SK-N-SH (cell line): Measurements from ENCODE around the gene ASIC4. TPM values are rescaled to one million over a fixed set of nuclear protein-coding genes. Genes with fewer than 3 reads are reported as not detected.

ENCODE experiments used
- CTCF ChIA-PET: fragments of 300-600, 350-600 bp; formaldehyde crosslinking; extraction: SDS; loops from one replicate; lab custom pipeline; 2021; lab: Yijun Ruan, JAX
- POLR2A ChIA-PET: fragments of 350-600 bp; sonication (Branson Sonifier 250); formaldehyde crosslinking; extraction: SDS; loops from one replicate; lab custom pipeline; 2020; ENCODE audit warnings: antibody characterized with exemption, inconsistent platforms; lab: Yijun Ruan, JAX
- DNase-seq: peaks from one replicate; pipeline ENCODE4 v3.0.0; 2012
- H2AFZ ChIP-seq: fragments of 200-600 bp; sonication (generic); 2 replicates; pipeline ENCODE4 v1.8.1; 2016; ENCODE audit warnings: antibody characterized with exemption, mild to moderate bottlenecking, low read depth
- H3F3A ChIP-seq: fragments of 200-600 bp; sonication (generic); replicated peaks from 2 replicates; pipeline ENCODE3; 2016; ENCODE audit warnings: antibody characterized with exemption, mild to moderate bottlenecking; ENCODE audit not compliant: insufficient read depth
- H3K27ac ChIP-seq, 2 experiments: fragments of 200-500 bp in 1 of 2; fragments of 200-600 bp in 1 of 2; sonication (Bioruptor generic) in 1 of 2; sonication (generic), shearing (Covaris generic) in 1 of 2; 2 replicates each; pipeline versions ENCODE4 v1.5.1 to v1.6.1; 2014 to 2016; ENCODE audit warnings: low read depth in 2 of 2, inconsistent platforms in 1 of 2, low read length in 1 of 2, mild to moderate bottlenecking in 1 of 2, mixed read lengths in 1 of 2
- H3K27me3 ChIP-seq: fragments of 200-600 bp; sonication (generic), shearing (Covaris generic); 2 replicates; pipeline ENCODE4 v1.6.1; 2016; ENCODE audit warnings: mixed run types; ENCODE audit not compliant: insufficient read depth
- H3K36me3 ChIP-seq, 2 experiments: fragments of 200-500 bp in 1 of 2; fragments of 200-600 bp in 1 of 2; sonication (Bioruptor generic) in 1 of 2; sonication (generic) in 1 of 2; replicated peaks in 1 of 2; 2 replicates each; pipeline versions ENCODE3 to v1.5.1; 2014 to 2016; ENCODE audit warnings: low read length in 1 of 2, mild to moderate bottlenecking in 1 of 2; ENCODE audit not compliant: insufficient read depth in 2 of 2, control insufficient read depth in 1 of 2
- H3K4me1 ChIP-seq, 2 experiments: fragments of 200-500 bp in 1 of 2; fragments of 200-600 bp in 1 of 2; sonication (Bioruptor generic) in 1 of 2; sonication (generic), shearing (Covaris generic) in 1 of 2; 2 replicates each; pipeline versions ENCODE4 v1.5.1 to v1.6.1; 2014 to 2016; ENCODE audit warnings: low read depth in 1 of 2, low read length in 1 of 2, mixed run types in 1 of 2; ENCODE audit not compliant: insufficient read depth in 2 of 2, control insufficient read depth in 1 of 2
- H3K4me2 ChIP-seq: fragments of 200-600 bp; sonication (generic), shearing (Covaris generic); 2 replicates; pipeline ENCODE4 v1.6.1; 2017; ENCODE audit warnings: mixed run types
- H3K4me3 ChIP-seq, 2 experiments: fragments of 200-500 bp in 1 of 2; fragments of 200-600 bp in 1 of 2; sonication (Bioruptor generic) in 1 of 2; sonication (generic), shearing (Covaris generic) in 1 of 2; 2 replicates each; pipeline versions ENCODE4 v1.5.1 to v1.8.1; 2014 to 2016; ENCODE audit warnings: low read depth in 2 of 2, inconsistent platforms in 1 of 2, low read length in 1 of 2, mild to moderate bottlenecking in 1 of 2, mixed read lengths in 1 of 2, moderate library complexity in 1 of 2
- H3K79me2 ChIP-seq: fragments of 200-600 bp; sonication (generic); 2 replicates; pipeline ENCODE4 v1.8.1; 2017; ENCODE audit warnings: mild to moderate bottlenecking; ENCODE audit not compliant: insufficient read depth
- H3K9ac ChIP-seq: fragments of 200-600 bp; sonication (generic); 2 replicates; pipeline ENCODE4 v1.6.1; 2017; ENCODE audit warnings: mixed run types
- H3K9me2 ChIP-seq: fragments of 200-600 bp; sonication (generic); 2 replicates; pipeline ENCODE4 v1.6.1; 2017; ENCODE audit warnings: mixed run types
- H3K9me3 ChIP-seq: fragments of 200-600 bp; sonication (generic); 2 replicates; pipeline ENCODE4 v1.6.1; 2017; ENCODE audit warnings: mixed run types, mild to moderate bottlenecking, moderate library complexity
- H4K20me1 ChIP-seq: fragments of 200-600 bp; sonication (generic); 2 replicates; pipeline ENCODE4 v1.6.1; 2017; ENCODE audit warnings: mild to moderate bottlenecking, mixed run types; ENCODE audit not compliant: insufficient read depth
- CHD2 ChIP-seq: fragments of 150-350 bp; IDR thresholded peaks from 2 replicates; pipeline ENCODE4 v1.6.1; 2018; ENCODE audit warnings: low read length; ENCODE audit not compliant: partially characterized antibody
- CTCF ChIP-seq: fragments of 200-600 bp; sonication (generic); IDR thresholded peaks from 2 replicates; pipeline ENCODE4 v1.6.1; 2017; ENCODE audit warnings: antibody characterized with exemption, mild to moderate bottlenecking, moderate library complexity
- ELF1 ChIP-seq: IDR thresholded peaks from 2 replicates; pipeline ENCODE4 v1.4.0; 2012
- FOXM1 ChIP-seq: IDR thresholded peaks from 2 replicates; pipeline ENCODE4 v1.4.0; 2012; ENCODE audit warnings: low read depth, mild to moderate bottlenecking
- MXI1 ChIP-seq: IDR thresholded peaks from 2 replicates; pipeline ENCODE4 v1.6.1; 2012; ENCODE audit warnings: mild to moderate bottlenecking, low read depth, low read length, improper control_type of control experiment
- PBX3 ChIP-seq: IDR thresholded peaks from 2 replicates; pipeline ENCODE4; 2012
- POLR2AphosphoS5 ChIP-seq: IDR thresholded peaks from 2 replicates; pipeline ENCODE4 v1.6.1; 2012; ENCODE audit warnings: low read depth, low read length
- RFX5 ChIP-seq: IDR thresholded peaks from 2 replicates; pipeline ENCODE4 v1.6.1; 2012; ENCODE audit warnings: mild to moderate bottlenecking, improper control_type of control experiment, low read length
- TAF1 ChIP-seq: IDR thresholded peaks from 2 replicates; pipeline ENCODE4 v1.6.1; 2012; ENCODE audit warnings: low read depth, mild to moderate bottlenecking, low read length, moderate library complexity, borderline replicate concordance
- TEAD4 ChIP-seq: IDR thresholded peaks from 2 replicates; pipeline ENCODE4 v1.4.0; 2012; ENCODE audit warnings: mild to moderate bottlenecking, borderline replicate concordance; ENCODE audit not compliant: insufficient read depth
- YY1 ChIP-seq: IDR thresholded peaks from 2 replicates; pipeline ENCODE4 v1.4.0; 2012; ENCODE audit warnings: low read depth, mild to moderate bottlenecking
- WGBS: methylation state at CpG from one replicate; pipeline ENCODE4 v1.1.6; 2017; ENCODE audit warnings: low lambda C conversion rate; 5-methylcytosine and 5-hydroxymethylcytosine counted together
- polyA plus RNA-seq, 3 experiments: library from polyadenylated mRNA; depleted of rRNA; stranded (reverse); fragments of >200 nt; gene quantifications; 2 replicates each; pipeline ENCODE4 v1.2.3, GENCODE V29; 2012
- TF ChIP-seq, protein P1 (sequence below): IDR thresholded peaks from 2 replicates; pipeline ENCODE4 v1.4.0; 2012; ENCODE audit warnings: low read depth, borderline replicate concordance

The ASIC4 gene
- polyA plus RNA-seq, 1 of the 3 experiments (the other 2 are of a cell fraction): 0.05 TPM

GRCh38 chr2:219554350-219554749, 40.1 kb downstream of the ASIC4 start:
- ChIA-PET CTCF (interaction anchor here (0.9 to 3.9 kb wide), 6 partner anchors 12 to 88 kb away, joined by 3 to 19 read pairs (median 4); no protein-coding TSS in a partner anchor), POLR2A (no interaction called here)
- TF ChIP-seq YY1 (no peak), ELF1 (no peak)
- H3K4me2 ChIP-seq: no peak overlapping the region
- no peaks in the 10 kb centered on the region for H3K79me2 ChIP-seq
- no peaks in the 10 kb centered on the region for H3K9me3 ChIP-seq
- H3F3A ChIP-seq: no peaks in the 10 kb centered on the region
- H3K9ac ChIP-seq: no peak overlapping the region
- H3K4me3 ChIP-seq: no peak overlapping the region
- 84% methylated on average over 5 of the region's 15 CpGs for WGBS
- H3K4me1 ChIP-seq: peaks cover 0 to 22% of the 10 kb centered on the region in 2 experiments; a peak in 1 of 4 replicates
- no peaks in the 10 kb centered on the region for H3K36me3 ChIP-seq
- H2AFZ ChIP-seq: no peak overlapping the region
- no peaks in the 10 kb centered on the region for H3K9me2 ChIP-seq
- H3K27ac ChIP-seq: no peak overlapping the region
- H4K20me1 ChIP-seq: no peaks in the 10 kb centered on the region
- H3K27me3 ChIP-seq: no peaks in the 10 kb centered on the region
- DNase-seq: no peak

- ChIA-PET POLR2A (interaction anchor here (0.7 kb wide), 1 partner anchor 203 kb away, joined by 4 read pairs; no protein-coding TSS in a partner anchor), CTCF (interaction anchor here (0.8 to 7.5 kb wide), 7 partner anchors 12 to 87 kb away, joined by 3 to 107 read pairs (median 4); partner anchors contain the start of genes CHPF, OBSL1 and TMEM198)
- Histone ChIP-seq H3K4me2 (no peak overlapping the region), H3K9me2 (no peaks in the 10 kb centered on the region), H2AFZ (no peak overlapping the region), H3K4me1 (peaks cover 0 to 16% of the 10 kb centered on the region in 2 experiments; a peak in 1 of 4 replicates), H3K27ac (no peak overlapping the region), H3K79me2 (no peaks in the 10 kb centered on the region), H3K4me3 (no peak overlapping the region), H4K20me1 (no peaks in the 10 kb centered on the region), H3K27me3 (no peaks in the 10 kb centered on the region), H3F3A (no peaks in the 10 kb centered on the region), H3K9me3 (no peaks in the 10 kb centered on the region), H3K36me3 (no peaks in the 10 kb centered on the region), H3K9ac (no peak overlapping the region)
- no peak for TF ChIP-seq TAF1
- no peak for TF ChIP-seq TEAD4
- TF ChIP-seq YY1: no peak
- TF ChIP-seq RFX5: no peak
- no peak for TF ChIP-seq MXI1
- no peak for TF ChIP-seq CTCF
- WGBS: 91% methylated on average over 20 of the region's 20 CpGs
- DNase-seq: no peak
Observed at GRCh38 chr2:219555956-219556355, 41.7 kb downstream of the ASIC4 start.

GRCh38 chr2:219556413-219556812, 42.1 kb downstream of the ASIC4 start:
- Histone ChIP-seq H3K4me2 (no peak overlapping the region), H3K9me3 (no peaks in the 10 kb centered on the region), H2AFZ (no peak overlapping the region), H3K27ac (no peak overlapping the region), H3K36me3 (no peaks in the 10 kb centered on the region), H3K9me2 (no peaks in the 10 kb centered on the region), H3K27me3 (no peaks in the 10 kb centered on the region), H3K9ac (no peak overlapping the region), H3F3A (peaks cover 2% of the 10 kb centered on the region), H3K4me1 (peaks cover 0 to 15% of the 10 kb centered on the region in 2 experiments; a peak in 1 of 4 replicates), H3K79me2 (no peaks in the 10 kb centered on the region), H3K4me3 (no peak overlapping the region), H4K20me1 (no peaks in the 10 kb centered on the region)
- ChIA-PET POLR2A (no interaction called here), CTCF (interaction anchor here (0.8 to 7.5 kb wide), 3 partner anchors 14 to 40 kb away, joined by 3 to 107 read pairs (median 9); partner anchors contain the start of genes CHPF, OBSL1 and TMEM198)
- DNase-seq: no peak
- TF ChIP-seq, protein P1, sequence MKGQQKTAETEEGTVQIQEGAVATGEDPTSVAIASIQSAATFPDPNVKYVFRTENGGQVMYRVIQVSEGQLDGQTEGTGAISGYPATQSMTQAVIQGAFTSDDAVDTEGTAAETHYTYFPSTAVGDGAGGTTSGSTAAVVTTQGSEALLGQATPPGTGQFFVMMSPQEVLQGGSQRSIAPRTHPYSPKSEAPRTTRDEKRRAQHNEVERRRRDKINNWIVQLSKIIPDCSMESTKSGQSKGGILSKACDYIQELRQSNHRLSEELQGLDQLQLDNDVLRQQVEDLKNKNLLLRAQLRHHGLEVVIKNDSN: no peak
- TF ChIP-seq CTCF (no peak), PBX3 (no peak), FOXM1 (no peak), TEAD4 (no peak), POLR2AphosphoS5 (no peak), CHD2 (no peak)
- 96% methylated on average over 5 of the region's 19 CpGs for WGBS
